22Rv1 (cell line): ENCODE data around the gene GARS1.

ENCODE experiments used
- CTCF ChIP-seq: fragments of 450-650 bp; IDR thresholded peaks from 2 replicates; pipeline ENCODE4 v1.5.1; 2017; ENCODE audit warnings: mild to moderate bottlenecking
- ZFX ChIP-seq: fragments of 450-650 bp; IDR thresholded peaks from 2 replicates; pipeline ENCODE4 v1.6.1; 2017; ENCODE audit warnings: antibody characterized with exemption, borderline replicate concordance

DNA sequence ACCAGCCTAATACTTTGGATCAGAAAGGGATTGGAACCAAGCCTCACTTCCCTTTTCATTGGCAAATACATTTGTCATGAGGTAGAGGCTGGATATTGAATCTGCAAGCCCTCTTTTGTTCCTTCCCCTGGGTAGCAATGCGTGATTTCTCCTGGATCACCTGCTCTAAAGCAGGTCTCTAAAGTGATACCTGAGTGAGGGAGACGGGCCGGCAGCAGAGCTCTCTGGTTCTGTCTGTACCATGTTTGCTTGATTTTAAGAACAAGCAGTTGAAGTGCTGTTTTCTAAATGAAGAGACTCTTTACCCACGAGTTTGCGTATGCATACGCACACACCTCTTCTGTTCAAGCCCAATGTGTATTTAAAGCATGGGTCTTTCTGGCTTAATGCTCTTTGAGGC lies 41.1 kb downstream of the GARS1 start:
- TF ChIP-seq CTCF, result no peak
- no peak for TF ChIP-seq ZFX
